Heart left ventricle (tissue), 13 donors: ENCODE data around the gene CNDP2.

Experiments
- CTCF ChIP-seq, 12 donors: fragments of 200-600 bp; sonication (generic) in 4 of 12; IDR thresholded peaks; one replicate each; pipeline versions ENCODE4 v1.5.0 to v1.8.0; 2018 to 2022; ENCODE audit warnings: antibody characterized with exemption in 12 of 12, mild to moderate bottlenecking in 5 of 12
- POLR2A ChIP-seq, 2 donors: fragments of 450-650 bp; IDR thresholded peaks; one replicate each; pipeline ENCODE4 v1.6.1; 2017; ENCODE audit warnings: antibody characterized with exemption in 2 of 2, mild to moderate bottlenecking in 2 of 2, moderate library complexity in 2 of 2
- donor health status: ischemic (EF 13 %, LVEDD 7.1; RV severe dilation, severe dysfunction).
- donor health status: DM: no; HTN: yes; CAD: no.
- donor health status: DM: no; HTN: no; CAD: no.
- donor health status: ischemic (EF 25% LVEDD 6.9; RV normal size, moderate dysfunction).
- donor health status: ischemic (EF 25% LVEDD 5.7; RV mildly dilated, moderate dysfunction).
- donor health status: ischemic (EF 35%, LVEDD 5.7; RV mildly dilated, moderate dysfunction).
- donor health status: nonischemic (EF 11% LVEDD 7.7; RV severe dilation, severe dysfunction).
- donor health status: DM: yes; HTN: yes; CAD: no.
- donor health status: PGD.
- donor health status: ischemic (EF 29% LVEDD 5.4; RV normal size, mild dysfunction).
- donor health status: nonischemic (EF 23%, LVEDD 6.1; RV moderate dilation, normal function).

- TF ChIP-seq CTCF (IDR thresholded peaks at IDR 0.05) (no peak), POLR2A (IDR thresholded peaks at IDR 0.05) (no peak)
These were observed 7.0 kb downstream of the CNDP2 start for GRCh38 chr18:74503137-74503536.
